Loucy (cell line): ENCODE data around the gene RIPOR2.
"Not testable (repeated sequence)": the region's sequence is repeated elsewhere in the genome, so short reads cannot be mapped to it uniquely, and the experiment has no call there.

ENCODE experiments used
- H2AFZ ChIP-seq: fragments of 200-600 bp; sonication (generic); 2 replicates; pipeline ENCODE4 v1.6.0; 2016; ENCODE audit warnings: antibody characterized with exemption, mild to moderate bottlenecking, low read length, moderate library complexity
- H3F3A ChIP-seq: fragments of 200-600 bp; 2 replicates; pipeline ENCODE4 v1.6.0; 2016; ENCODE audit warnings: antibody characterized with exemption, low read depth, mild to moderate bottlenecking
- H3K27me3 ChIP-seq: fragments of 200-600 bp; sonication (generic); 2 replicates; pipeline ENCODE4 v1.6.1; 2014; ENCODE audit warnings: low read length, mild to moderate bottlenecking; ENCODE audit not compliant: insufficient read depth, poor library complexity, severe bottlenecking
- H3K36me3 ChIP-seq: fragments of 200-600 bp; sonication (generic); 2 replicates; pipeline ENCODE4 v1.6.1; 2016; ENCODE audit warnings: low read length; ENCODE audit not compliant: insufficient read depth
- H3K4me1 ChIP-seq: fragments of 200-600 bp; sonication (generic); 2 replicates; pipeline ENCODE4 v1.5.1; 2014; ENCODE audit warnings: low read length, mild to moderate bottlenecking; ENCODE audit not compliant: insufficient read depth, poor library complexity, severe bottlenecking
- H3K4me2 ChIP-seq: fragments of 200-600 bp; sonication (generic); 2 replicates; pipeline ENCODE4 v1.6.0; 2014; ENCODE audit warnings: antibody characterized with exemption, low read length, low read depth, mild to moderate bottlenecking; ENCODE audit not compliant: poor library complexity, severe bottlenecking
- H3K4me3 ChIP-seq: fragments of 200-600 bp; sonication (generic); 2 replicates; pipeline ENCODE4 v1.5.1; 2014; ENCODE audit warnings: low read length, mild to moderate bottlenecking, mixed read lengths; ENCODE audit not compliant: poor library complexity, severe bottlenecking
- H3K79me2 ChIP-seq: fragments of 200-600 bp; sonication (generic); 2 replicates; pipeline ENCODE4 v1.6.1; 2014; ENCODE audit warnings: low read length; ENCODE audit not compliant: insufficient read depth
- H3K9ac ChIP-seq: fragments of 200-600 bp; sonication (generic); 2 replicates; pipeline ENCODE4 v1.6.0; 2014; ENCODE audit warnings: mild to moderate bottlenecking, low read depth, low read length, moderate library complexity; ENCODE audit not compliant: poor library complexity, severe bottlenecking
- H3K9me2 ChIP-seq: fragments of 200-600 bp; sonication (generic); replicated peaks from 2 replicates; pipeline ENCODE4 v1.6.1; 2016; ENCODE audit warnings: low read depth, low read length, mixed read lengths
- H3K9me3 ChIP-seq: fragments of 200-600 bp; sonication (generic); 2 replicates; pipeline ENCODE4 v1.6.1; 2014; ENCODE audit warnings: mild to moderate bottlenecking, antibody characterized with exemption, low read length, low read depth; ENCODE audit not compliant: insufficient read depth
- H4K20me1 ChIP-seq: fragments of 200-600 bp; sonication (generic); 2 replicates; pipeline ENCODE4 v1.6.0; 2014; ENCODE audit warnings: antibody characterized with exemption, low read length, mild to moderate bottlenecking; ENCODE audit not compliant: insufficient read depth, poor library complexity, severe bottlenecking
- EZH2phosphoT487 ChIP-seq: fragments of 200-600 bp; IDR thresholded peaks from 2 replicates; pipeline ENCODE4 v1.6.1; 2018; ENCODE audit warnings: antibody characterized with exemption, mild to moderate bottlenecking, moderate library complexity, borderline replicate concordance
- TF ChIP-seq, protein P1 (sequence below): fragments of 200-600 bp; sonication (generic); conservative IDR thresholded peaks from 2 replicates; pipeline ENCODE4 v1.5.1; 2014; ENCODE audit warnings: mild to moderate bottlenecking, antibody characterized with exemption, low read length

The RIPOR2 gene

DNA sequence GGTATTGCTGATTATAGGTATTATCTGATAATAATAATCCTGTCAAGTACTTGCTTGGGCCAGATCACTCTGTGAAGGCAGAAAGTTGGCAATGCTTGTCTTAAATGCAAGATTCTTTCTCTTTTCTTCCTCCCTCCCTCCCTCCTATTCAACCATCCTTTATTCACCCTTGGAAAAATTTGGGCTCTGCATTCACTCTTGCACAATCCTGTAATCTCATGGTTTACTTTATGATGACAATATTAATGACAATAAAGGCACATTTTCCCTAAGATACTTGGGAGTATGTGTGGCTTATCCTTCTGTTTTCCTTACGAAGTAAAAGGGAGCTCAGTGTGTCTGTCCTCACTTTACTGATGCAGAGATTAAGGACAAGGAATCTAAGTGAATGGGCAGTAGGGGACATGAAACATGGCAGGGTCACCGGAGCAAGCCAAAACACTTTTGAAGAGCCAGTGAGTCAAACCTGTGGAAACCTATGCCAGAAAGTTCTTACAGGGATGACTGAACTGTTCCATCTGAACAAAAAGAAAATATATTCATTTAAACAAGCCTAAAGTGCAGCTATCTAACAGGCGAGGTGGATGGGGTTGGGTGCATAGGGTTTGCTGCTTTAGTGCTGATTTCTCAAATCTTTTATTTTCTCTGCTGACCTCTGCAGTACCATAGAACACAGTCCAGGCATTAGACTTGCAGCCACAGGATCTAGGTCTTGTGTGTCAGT lies 14.6 kb upstream of the RIPOR2 start:
- Histone ChIP-seq H3K4me1 (peaks cover 30% of the 10 kb centered on the region), H2AFZ (no peak overlapping the region)

DNA sequence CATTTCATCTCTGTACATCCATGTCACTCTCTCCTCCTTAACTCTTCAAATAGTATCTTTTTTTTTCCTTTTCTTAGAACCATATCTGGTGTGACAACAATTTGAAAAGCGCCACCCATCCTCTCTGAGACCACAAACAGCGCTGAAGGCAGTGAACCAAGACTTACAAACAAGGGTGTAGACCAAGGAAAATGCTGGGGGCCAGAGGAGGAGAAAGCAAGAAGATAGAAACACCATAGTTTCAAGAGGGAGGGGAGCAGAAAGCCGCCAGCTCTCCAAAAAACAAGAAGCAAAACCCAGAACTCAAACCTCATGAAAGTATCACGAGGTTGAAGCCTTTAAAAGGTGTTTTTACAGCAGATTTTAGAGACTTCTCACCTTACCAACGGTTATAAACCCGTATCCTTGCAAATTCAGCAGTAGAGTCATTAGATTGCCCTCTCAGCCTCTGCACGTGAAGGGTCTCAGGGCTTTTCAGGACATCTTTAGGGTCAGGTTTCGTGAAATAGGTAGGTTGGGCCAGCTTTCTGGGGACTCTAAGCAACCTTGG lies 13.3 kb upstream of the RIPOR2 start:
- peaks cover 5% of the 10 kb centered on the region for H3K27me3 ChIP-seq
- H3K9ac ChIP-seq, result peak overlapping the region; percentile 38
- no peak overlapping the region for H3K4me3 ChIP-seq
- H3K4me2 ChIP-seq, result peak overlapping the region; percentile 34
- no peaks in the 10 kb centered on the region; the same call in 1 of the 2 replicates for H3F3A ChIP-seq
- no peak overlapping the region for H2AFZ ChIP-seq
- no peaks in the 10 kb centered on the region for H4K20me1 ChIP-seq
- no peaks in the 10 kb centered on the region for H3K9me2 ChIP-seq
- TF ChIP-seq, protein P1, sequence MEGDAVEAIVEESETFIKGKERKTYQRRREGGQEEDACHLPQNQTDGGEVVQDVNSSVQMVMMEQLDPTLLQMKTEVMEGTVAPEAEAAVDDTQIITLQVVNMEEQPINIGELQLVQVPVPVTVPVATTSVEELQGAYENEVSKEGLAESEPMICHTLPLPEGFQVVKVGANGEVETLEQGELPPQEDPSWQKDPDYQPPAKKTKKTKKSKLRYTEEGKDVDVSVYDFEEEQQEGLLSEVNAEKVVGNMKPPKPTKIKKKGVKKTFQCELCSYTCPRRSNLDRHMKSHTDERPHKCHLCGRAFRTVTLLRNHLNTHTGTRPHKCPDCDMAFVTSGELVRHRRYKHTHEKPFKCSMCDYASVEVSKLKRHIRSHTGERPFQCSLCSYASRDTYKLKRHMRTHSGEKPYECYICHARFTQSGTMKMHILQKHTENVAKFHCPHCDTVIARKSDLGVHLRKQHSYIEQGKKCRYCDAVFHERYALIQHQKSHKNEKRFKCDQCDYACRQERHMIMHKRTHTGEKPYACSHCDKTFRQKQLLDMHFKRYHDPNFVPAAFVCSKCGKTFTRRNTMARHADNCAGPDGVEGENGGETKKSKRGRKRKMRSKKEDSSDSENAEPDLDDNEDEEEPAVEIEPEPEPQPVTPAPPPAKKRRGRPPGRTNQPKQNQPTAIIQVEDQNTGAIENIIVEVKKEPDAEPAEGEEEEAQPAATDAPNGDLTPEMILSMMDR, result no peak
- TF ChIP-seq EZH2phosphoT487, result no peak
- H3K36me3 ChIP-seq, result peaks cover 40% of the 10 kb centered on the region
- H3K79me2 ChIP-seq, result peaks cover 8% of the 10 kb centered on the region; the same call in 1 of the 2 replicates
- H3K4me1 ChIP-seq, result peaks cover 30% of the 10 kb centered on the region
- peaks cover 15% of the 10 kb centered on the region for H3K9me3 ChIP-seq

More for the DNA sequence above, 14.6 kb upstream of the RIPOR2 start:
- H3K79me2 ChIP-seq, result peaks cover 6% of the 10 kb centered on the region; the same call in 1 of the 2 replicates
- H4K20me1 ChIP-seq, result no peaks in the 10 kb centered on the region
- no peak overlapping the region for H3K4me2 ChIP-seq
- no peak for TF ChIP-seq EZH2phosphoT487
- TF ChIP-seq, protein P1, result no peak
- H3F3A ChIP-seq, result no peaks in the 10 kb centered on the region; the same call in 1 of the 2 replicates
- peaks cover 29% of the 10 kb centered on the region for H3K36me3 ChIP-seq
- H3K9me2 ChIP-seq, result no peaks in the 10 kb centered on the region
- H3K4me3 ChIP-seq, result no peak overlapping the region
- H3K9me3 ChIP-seq, result peaks cover 3% of the 10 kb centered on the region
- H3K27me3 ChIP-seq, result peaks cover 2% of the 10 kb centered on the region
- H3K9ac ChIP-seq, result no peak overlapping the region

DNA sequence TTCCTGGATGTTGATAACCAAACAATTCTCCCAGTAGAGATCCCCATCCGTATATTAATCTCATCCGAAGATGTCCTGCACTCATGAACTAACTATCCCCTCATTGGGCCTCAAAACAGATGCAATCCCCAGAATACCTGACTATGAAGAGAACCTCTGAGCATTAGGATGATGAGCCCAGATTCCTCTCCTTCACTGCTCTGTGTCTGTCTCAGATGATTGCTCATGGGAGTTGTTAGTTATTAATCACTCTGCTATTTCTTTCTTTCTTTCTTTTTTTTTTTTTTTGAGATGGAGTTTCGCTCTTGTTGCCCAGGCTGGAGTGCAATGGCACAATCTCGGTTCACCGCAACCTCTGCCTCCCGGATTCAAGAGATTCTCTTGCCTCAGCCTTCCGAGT lies 12.5 kb upstream of the RIPOR2 start:
- H3K27me3 ChIP-seq, H3K9ac ChIP-seq, H3K4me2 ChIP-seq, H3K4me3 ChIP-seq, H3F3A ChIP-seq, H2AFZ ChIP-seq, H3K9me2 ChIP-seq, H4K20me1 ChIP-seq: not testable (repeated sequence)
- Histone ChIP-seq H3K79me2 (peaks cover 14% of the 10 kb centered on the region; the same call in 1 of the 2 replicates), H3K4me1 (peaks cover 30% of the 10 kb centered on the region), H3K9me3 (peaks cover 23% of the 10 kb centered on the region), H3K36me3 (peaks cover 40% of the 10 kb centered on the region)
